ENCODE measurements around the gene ARHGEF11.

Gene ARHGEF11

DNA sequence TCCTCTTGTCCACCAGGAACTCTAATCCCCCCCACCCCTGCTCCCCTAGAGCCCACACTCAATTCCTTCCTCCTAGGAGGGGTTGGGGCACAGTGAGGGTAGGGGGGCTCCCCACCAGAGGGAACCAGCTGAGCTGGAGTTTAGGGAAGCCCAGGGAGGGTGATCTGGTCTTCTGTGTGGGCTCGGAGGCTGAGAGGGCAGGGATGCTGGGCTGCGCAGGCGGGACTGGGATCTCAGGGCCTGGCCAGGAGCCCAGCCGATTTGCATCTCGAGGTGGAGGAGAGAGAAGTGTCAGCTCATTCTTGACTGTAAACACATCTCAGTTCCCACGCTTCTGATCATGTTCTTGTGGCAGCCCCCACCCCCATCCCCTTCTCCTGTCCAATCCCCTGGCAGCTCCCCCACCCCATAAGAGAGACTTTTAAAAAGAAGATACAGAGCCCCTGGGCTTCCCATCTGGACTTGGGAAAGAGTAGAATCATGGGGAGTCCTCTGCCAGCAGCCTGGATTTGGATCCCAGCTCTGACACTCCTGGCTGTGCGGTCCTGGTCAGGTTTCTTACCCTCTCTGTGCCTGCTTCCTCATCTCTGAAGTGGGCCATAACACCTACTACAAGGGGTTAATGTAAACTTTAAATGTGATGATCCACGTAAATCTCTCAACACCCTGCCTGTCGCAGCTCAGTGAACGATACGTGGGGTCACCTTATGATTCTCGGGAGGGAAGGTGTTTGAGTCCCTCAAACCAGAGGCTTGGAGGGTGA is 145.4 kb downstream of the ARHGEF11 start:
- Histone ChIP-seq H4K20me1 (ENCODE audit: insufficient read depth, low read length, poor library complexity, severe bottlenecking) (no peaks in the 10 kb centered on the region), H3K79me2 (ENCODE audit: insufficient read depth, low read length) (no peaks in the 10 kb centered on the region), H3K36me3 (ENCODE audit: insufficient read depth, low read length) (no peaks in the 10 kb centered on the region), H3K9me2 (replicated peaks; ENCODE audit: low read depth, low read length) (no peaks in the 10 kb centered on the region), H3K9me3 (ENCODE audit: insufficient read depth, low read depth, low read length) (no peaks in the 10 kb centered on the region), H3K27me3 (ENCODE audit: insufficient read depth, low read length, poor library complexity, severe bottlenecking) (no peaks in the 10 kb centered on the region), H3K4me1 (ENCODE audit: insufficient read depth, low read length, poor library complexity, severe bottlenecking) (no peaks in the 10 kb centered on the region), H3K4me3 (ENCODE audit: low read length, poor library complexity, severe bottlenecking) (no peak overlapping the region), H3K9ac (ENCODE audit: low read depth, low read length, poor library complexity, severe bottlenecking) (no peak overlapping the region), H3K4me2 (ENCODE audit: low read depth, low read length, poor library complexity, severe bottlenecking) (no peak overlapping the region), H3F3A (ENCODE audit: low read depth) (no peaks in the 10 kb centered on the region), H2AFZ (ENCODE audit: low read length) (no peak overlapping the region)
- TF ChIP-seq, protein P1, sequence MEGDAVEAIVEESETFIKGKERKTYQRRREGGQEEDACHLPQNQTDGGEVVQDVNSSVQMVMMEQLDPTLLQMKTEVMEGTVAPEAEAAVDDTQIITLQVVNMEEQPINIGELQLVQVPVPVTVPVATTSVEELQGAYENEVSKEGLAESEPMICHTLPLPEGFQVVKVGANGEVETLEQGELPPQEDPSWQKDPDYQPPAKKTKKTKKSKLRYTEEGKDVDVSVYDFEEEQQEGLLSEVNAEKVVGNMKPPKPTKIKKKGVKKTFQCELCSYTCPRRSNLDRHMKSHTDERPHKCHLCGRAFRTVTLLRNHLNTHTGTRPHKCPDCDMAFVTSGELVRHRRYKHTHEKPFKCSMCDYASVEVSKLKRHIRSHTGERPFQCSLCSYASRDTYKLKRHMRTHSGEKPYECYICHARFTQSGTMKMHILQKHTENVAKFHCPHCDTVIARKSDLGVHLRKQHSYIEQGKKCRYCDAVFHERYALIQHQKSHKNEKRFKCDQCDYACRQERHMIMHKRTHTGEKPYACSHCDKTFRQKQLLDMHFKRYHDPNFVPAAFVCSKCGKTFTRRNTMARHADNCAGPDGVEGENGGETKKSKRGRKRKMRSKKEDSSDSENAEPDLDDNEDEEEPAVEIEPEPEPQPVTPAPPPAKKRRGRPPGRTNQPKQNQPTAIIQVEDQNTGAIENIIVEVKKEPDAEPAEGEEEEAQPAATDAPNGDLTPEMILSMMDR (conservative IDR thresholded peaks at IDR 0.05; ENCODE audit: low read length) = no peak
- TF ChIP-seq EZH2phosphoT487 (IDR thresholded peaks at IDR 0.05; ENCODE audit: borderline replicate concordance) = no peak

DNA sequence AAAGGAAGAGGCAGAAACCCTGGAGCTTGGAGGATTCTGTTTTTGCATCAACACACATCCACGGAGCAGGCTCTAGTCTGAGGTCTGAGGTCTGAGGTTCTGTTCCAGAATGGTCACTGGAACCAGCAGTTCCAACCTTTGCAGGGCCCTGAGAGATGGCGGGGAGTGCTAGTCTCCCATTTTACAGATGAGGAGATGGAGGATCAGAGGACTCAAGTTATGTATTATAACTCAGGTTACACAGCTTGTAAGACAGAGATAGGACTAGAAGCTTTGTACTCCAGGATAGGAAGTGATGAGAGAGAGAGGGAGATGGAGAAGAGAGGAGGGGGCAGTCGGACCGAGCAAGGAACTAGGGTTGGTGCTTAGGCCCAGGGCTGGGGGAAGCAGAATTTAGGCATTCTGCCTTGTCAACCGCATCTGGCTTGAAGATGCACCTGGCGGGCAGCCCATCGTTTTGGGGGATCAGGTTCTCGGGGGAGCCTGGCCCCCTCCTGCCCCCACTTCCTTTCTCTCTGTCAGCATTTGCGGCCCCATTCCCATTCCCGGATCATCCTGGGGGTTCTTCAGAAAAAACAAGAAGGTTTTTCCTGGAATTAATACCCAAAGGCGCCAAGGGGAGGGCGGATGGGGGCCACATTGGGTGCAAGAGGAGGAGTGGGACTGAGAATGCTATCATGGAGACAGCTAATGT is 146.4 kb downstream of the ARHGEF11 start:
- Histone ChIP-seq H3K9ac (ENCODE audit: low read depth, low read length, poor library complexity, severe bottlenecking) (no peak overlapping the region), H3K27me3 (ENCODE audit: insufficient read depth, low read length, poor library complexity, severe bottlenecking) (no peaks in the 10 kb centered on the region), H3K4me3 (ENCODE audit: low read length, poor library complexity, severe bottlenecking) (no peak overlapping the region), H3K9me3 (ENCODE audit: insufficient read depth, low read depth, low read length) (no peaks in the 10 kb centered on the region), H3F3A (ENCODE audit: low read depth) (no peaks in the 10 kb centered on the region), H3K4me2 (ENCODE audit: low read depth, low read length, poor library complexity, severe bottlenecking) (no peak overlapping the region), H3K79me2 (ENCODE audit: insufficient read depth, low read length) (no peaks in the 10 kb centered on the region), H2AFZ (ENCODE audit: low read length) (no peak overlapping the region), H3K36me3 (ENCODE audit: insufficient read depth, low read length) (no peaks in the 10 kb centered on the region), H3K9me2 (replicated peaks; ENCODE audit: low read depth, low read length) (no peaks in the 10 kb centered on the region), H3K4me1 (ENCODE audit: insufficient read depth, low read length, poor library complexity, severe bottlenecking) (no peaks in the 10 kb centered on the region), H4K20me1 (ENCODE audit: insufficient read depth, low read length, poor library complexity, severe bottlenecking) (no peaks in the 10 kb centered on the region)
- TF ChIP-seq, protein P1 (conservative IDR thresholded peaks at IDR 0.05; ENCODE audit: low read length) = no peak
- no peak for TF ChIP-seq EZH2phosphoT487 (IDR thresholded peaks at IDR 0.05; ENCODE audit: borderline replicate concordance)

DNA sequence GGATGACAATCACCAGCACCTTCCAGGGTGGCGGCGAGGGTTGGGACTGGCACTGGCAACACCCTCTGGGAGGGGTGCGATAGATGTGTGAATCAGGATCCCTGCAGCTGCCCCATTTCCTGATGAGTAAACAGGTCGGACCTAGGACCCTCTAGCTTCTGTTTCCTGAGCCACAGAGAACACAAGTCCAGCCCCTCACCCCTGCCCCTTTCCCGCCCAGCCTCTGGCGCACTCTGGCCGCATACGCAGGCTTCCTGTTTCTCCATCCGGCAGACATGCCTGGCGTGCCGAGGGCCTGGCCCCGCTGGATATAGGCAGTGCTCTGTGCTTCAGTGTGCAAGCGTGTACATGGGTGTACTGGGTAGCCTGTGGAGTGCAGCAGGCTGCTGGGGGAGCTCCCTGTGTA is 147.4 kb downstream of the ARHGEF11 start:
- no peaks in the 10 kb centered on the region for H3K79me2 ChIP-seq (ENCODE audit: insufficient read depth, low read length)
- H4K20me1 ChIP-seq (ENCODE audit: insufficient read depth, low read length, poor library complexity, severe bottlenecking) = no peaks in the 10 kb centered on the region
- H3F3A ChIP-seq (ENCODE audit: low read depth) = no peaks in the 10 kb centered on the region
- H3K4me3 ChIP-seq (ENCODE audit: low read length, poor library complexity, severe bottlenecking) = no peak overlapping the region
- H3K9me2 ChIP-seq (replicated peaks; ENCODE audit: low read depth, low read length) = no peaks in the 10 kb centered on the region
- H3K4me1 ChIP-seq (ENCODE audit: insufficient read depth, low read length, poor library complexity, severe bottlenecking) = no peaks in the 10 kb centered on the region
- TF ChIP-seq EZH2phosphoT487 (IDR thresholded peaks at IDR 0.05; ENCODE audit: borderline replicate concordance) = no peak
- TF ChIP-seq, protein P1 (conservative IDR thresholded peaks at IDR 0.05; ENCODE audit: low read length) = no peak
- H3K9ac ChIP-seq (ENCODE audit: low read depth, low read length, poor library complexity, severe bottlenecking) = no peak overlapping the region
- H3K36me3 ChIP-seq (ENCODE audit: insufficient read depth, low read length) = no peaks in the 10 kb centered on the region
- H3K27me3 ChIP-seq (ENCODE audit: insufficient read depth, low read length, poor library complexity, severe bottlenecking) = no peaks in the 10 kb centered on the region
- H3K9me3 ChIP-seq (ENCODE audit: insufficient read depth, low read depth, low read length) = no peaks in the 10 kb centered on the region
- H2AFZ ChIP-seq (ENCODE audit: low read length) = no peak overlapping the region
- H3K4me2 ChIP-seq (ENCODE audit: low read depth, low read length, poor library complexity, severe bottlenecking) = no peak overlapping the region
